ENCODE results near the gene MBD5. TPM values are rescaled to one million over a fixed set of nuclear protein-coding genes. Genes with fewer than 3 reads are reported as not detected.

Gene MBD5
- total RNA-seq, 2 donors from 2014 or later = 38.2 to 44.7 TPM

DNA sequence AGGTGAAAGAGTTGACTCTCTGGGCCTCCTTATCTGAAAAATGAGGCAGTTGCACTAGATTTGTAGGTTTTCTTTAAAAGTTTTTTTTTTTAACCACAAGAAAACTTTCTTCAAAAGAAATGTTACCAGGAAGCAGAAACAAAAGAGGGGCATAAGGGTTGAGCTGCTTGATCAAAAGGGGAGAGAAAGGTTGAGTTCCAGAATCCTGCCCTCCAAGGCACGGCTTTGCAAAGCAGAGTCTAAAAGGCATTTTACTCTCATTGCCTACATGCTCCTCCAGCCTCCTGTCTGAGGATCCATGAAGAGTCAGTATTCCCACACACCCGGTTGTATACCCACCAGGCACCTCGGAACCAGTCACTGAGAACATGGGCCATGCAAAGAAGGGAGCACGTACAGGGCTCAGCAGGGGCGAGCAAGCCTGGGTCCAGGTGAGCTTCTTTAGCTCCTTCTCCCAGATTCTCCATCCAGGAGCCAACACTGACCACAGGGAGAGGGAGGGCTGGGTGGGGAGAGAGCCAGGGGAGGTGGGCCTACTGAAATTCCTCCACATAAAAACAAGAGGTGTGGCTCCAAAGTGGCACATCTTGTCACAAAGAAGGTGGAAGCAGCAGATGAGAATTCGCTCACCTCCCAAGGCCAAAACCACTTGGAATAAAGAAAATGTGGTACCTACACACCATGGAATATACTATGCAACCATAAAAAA lies 507.6 kb downstream of the MBD5 start:
- Histone ChIP-seq H3K9me3 (no peaks in the 10 kb centered on the region), H3K27ac (no peak overlapping the region), H3K27me3 (replicated peaks; ENCODE audit: insufficient read depth) (no peaks in the 10 kb centered on the region), H3K4me3 (no peak overlapping the region), H3K4me1 (replicated peaks) (no peaks in the 10 kb centered on the region), H3K36me3 (no peaks in the 10 kb centered on the region)
- no peak for DNase-seq (ENCODE audit: low spot score)
- WGBS = 93% methylated on average over 6 of the region's 6 CpGs
- intact Hi-C loops (cut with DNase I) = no loop called here
- no peak for TF ChIP-seq POLR2AphosphoS5 (IDR thresholded peaks at IDR 0.05)

DNA sequence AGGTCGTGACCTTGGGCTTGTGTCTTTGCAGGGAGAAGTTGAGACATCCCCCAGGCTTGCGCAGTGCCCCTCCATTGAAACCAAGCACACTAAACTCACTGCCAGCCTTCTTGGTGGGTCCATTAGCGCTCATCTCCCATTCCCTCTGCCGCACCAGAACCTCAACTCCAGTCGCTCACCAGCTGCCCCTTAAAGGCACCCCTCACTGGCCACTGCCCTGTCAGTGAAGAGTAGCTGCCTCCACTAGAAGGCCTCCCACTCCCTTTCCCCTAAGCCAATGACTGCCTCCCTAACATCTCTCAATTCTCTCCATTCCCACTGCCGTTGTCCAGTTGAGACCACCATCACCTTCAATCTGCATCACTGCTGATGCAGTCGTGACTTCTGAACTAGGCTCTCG lies 508.9 kb downstream of the MBD5 start:
- TF ChIP-seq POLR2A (IDR thresholded peaks at IDR 0.05) = no peak
- no peak for TF ChIP-seq POLR2AphosphoS5 (IDR thresholded peaks at IDR 0.05)
- no peaks in the 10 kb centered on the region for H3K4me1 ChIP-seq (replicated peaks)

DNA sequence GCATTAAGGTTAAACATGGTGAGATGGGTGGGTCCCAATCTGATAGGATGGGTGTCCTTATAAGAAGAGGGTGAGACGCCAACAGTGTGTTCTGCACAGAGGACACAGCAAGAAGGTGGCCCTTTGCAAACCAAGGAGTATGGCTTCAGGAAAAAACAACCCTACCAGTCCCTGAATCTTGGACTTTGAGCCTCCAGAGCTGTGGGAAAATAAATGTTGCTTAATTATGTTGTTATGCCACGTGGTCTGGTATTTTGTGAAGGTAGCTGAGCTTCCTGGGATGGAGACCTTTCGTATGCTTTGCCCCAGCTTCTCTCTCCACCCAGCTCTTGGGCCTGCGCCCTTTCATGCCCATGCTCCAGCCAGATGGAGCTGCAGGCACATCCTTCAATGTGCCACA lies 509.5 kb downstream of the MBD5 start:
- Histone ChIP-seq H3K27me3 (replicated peaks; ENCODE audit: insufficient read depth) (no peaks in the 10 kb centered on the region), H3K36me3 (no peaks in the 10 kb centered on the region), H3K9me3 (no peaks in the 10 kb centered on the region), H3K4me1 (replicated peaks) (no peaks in the 10 kb centered on the region), H3K4me3 (no peak overlapping the region), H3K27ac (no peak overlapping the region)
- intact Hi-C loops (cut with DNase I) = no loop called here
- DNase-seq (ENCODE audit: low spot score) = no peak
- TF ChIP-seq POLR2AphosphoS5 (IDR thresholded peaks at IDR 0.05) (no peak), POLR2A (IDR thresholded peaks at IDR 0.05) (no peak)
- TF ChIP-seq, protein P1, sequence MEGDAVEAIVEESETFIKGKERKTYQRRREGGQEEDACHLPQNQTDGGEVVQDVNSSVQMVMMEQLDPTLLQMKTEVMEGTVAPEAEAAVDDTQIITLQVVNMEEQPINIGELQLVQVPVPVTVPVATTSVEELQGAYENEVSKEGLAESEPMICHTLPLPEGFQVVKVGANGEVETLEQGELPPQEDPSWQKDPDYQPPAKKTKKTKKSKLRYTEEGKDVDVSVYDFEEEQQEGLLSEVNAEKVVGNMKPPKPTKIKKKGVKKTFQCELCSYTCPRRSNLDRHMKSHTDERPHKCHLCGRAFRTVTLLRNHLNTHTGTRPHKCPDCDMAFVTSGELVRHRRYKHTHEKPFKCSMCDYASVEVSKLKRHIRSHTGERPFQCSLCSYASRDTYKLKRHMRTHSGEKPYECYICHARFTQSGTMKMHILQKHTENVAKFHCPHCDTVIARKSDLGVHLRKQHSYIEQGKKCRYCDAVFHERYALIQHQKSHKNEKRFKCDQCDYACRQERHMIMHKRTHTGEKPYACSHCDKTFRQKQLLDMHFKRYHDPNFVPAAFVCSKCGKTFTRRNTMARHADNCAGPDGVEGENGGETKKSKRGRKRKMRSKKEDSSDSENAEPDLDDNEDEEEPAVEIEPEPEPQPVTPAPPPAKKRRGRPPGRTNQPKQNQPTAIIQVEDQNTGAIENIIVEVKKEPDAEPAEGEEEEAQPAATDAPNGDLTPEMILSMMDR (IDR thresholded peaks at IDR 0.05) = no peak
- 87% methylated on average over 4 of the region's 4 CpGs for WGBS

More for the DNA sequence above, 508.9 kb downstream of the MBD5 start:
- Histone ChIP-seq H3K9me3 (no peaks in the 10 kb centered on the region), H3K27ac (no peak overlapping the region), H3K4me3 (no peak overlapping the region), H3K27me3 (replicated peaks; ENCODE audit: insufficient read depth) (no peaks in the 10 kb centered on the region), H3K36me3 (no peaks in the 10 kb centered on the region)
- intact Hi-C loops (cut with DNase I) = no loop called here
- 78% methylated on average over 8 of the region's 8 CpGs for WGBS
- no peak for DNase-seq (ENCODE audit: low spot score)

DNA sequence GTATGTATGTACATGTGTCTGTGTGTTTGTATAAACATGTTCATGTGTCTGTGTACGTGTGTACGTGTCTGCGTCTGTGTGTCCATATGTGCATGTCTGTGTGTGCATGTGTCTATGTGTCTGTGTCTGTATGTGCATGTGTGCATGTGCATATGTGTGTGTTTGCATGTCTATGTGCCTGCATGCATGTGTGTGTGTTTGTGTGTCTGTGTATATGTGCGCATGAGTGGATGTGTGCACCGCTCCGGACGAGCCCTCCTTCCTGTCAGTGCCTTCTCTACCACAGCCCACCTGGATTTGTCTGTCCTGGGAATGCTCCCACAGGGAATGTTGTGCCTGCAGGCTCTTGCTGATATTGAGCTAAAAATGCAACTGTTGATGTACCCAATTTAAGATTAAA lies 510.3 kb downstream of the MBD5 start:
- WGBS = 97% methylated on average over 7 of the region's 7 CpGs
- DNase-seq (ENCODE audit: low spot score) = no peak
- Histone ChIP-seq H3K27ac (no peak overlapping the region), H3K9me3 (no peaks in the 10 kb centered on the region), H3K27me3 (replicated peaks; ENCODE audit: insufficient read depth) (no peaks in the 10 kb centered on the region), H3K4me3 (no peak overlapping the region), H3K4me1 (replicated peaks) (no peaks in the 10 kb centered on the region), H3K36me3 (no peaks in the 10 kb centered on the region)
- no peak for TF ChIP-seq POLR2AphosphoS5 (IDR thresholded peaks at IDR 0.05)
- no peak for TF ChIP-seq POLR2A (IDR thresholded peaks at IDR 0.05)
- TF ChIP-seq, protein P1 (IDR thresholded peaks at IDR 0.05) = no peak
- intact Hi-C loops (cut with DNase I) = no loop called here

DNA sequence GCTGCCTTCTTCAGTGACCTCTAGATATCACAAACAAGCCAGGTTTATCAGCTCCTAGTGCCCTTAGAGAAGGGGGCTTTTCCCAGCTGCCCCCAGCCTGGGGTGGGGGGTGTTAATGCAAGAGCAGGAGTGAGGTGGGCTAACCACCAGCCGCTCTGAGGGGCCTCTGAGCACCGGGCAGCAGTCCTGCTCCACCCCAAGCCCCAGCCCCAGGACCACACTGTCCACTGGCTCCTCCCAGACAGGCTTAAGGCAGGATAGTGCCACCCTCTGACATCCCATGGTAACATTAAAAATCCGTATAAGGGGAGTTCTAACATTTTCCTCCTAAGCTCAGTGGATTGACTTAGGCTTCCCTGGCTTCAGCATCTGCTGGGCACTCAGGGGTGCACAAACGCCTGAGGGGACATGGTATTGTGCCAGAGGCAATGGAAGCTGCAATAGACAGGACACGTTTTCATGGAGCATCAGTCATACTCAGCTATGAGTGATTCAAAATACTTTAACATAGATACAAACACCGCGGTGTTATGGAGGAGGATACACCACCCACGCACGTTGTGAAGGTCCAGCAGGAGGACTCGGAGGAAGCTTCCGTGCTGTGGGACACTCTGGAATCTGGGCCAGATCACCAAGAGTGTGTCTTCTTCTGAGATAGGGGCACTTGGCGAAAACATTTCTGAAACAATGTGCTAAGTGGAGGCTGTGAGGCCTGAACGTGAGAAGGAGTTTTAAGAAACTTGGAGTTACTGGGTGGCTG lies 511.0 kb downstream of the MBD5 start:
- no peak overlapping the region for H3K27ac ChIP-seq
- intact Hi-C loops (cut with DNase I) = no loop called here
- no peak overlapping the region for H3K4me3 ChIP-seq
- WGBS = 71% methylated on average over 12 of the region's 13 CpGs
- TF ChIP-seq POLR2A (IDR thresholded peaks at IDR 0.05) (no peak), POLR2AphosphoS5 (IDR thresholded peaks at IDR 0.05) (no peak)
- TF ChIP-seq, protein P1 (IDR thresholded peaks at IDR 0.05) = no peak
- no peaks in the 10 kb centered on the region for H3K9me3 ChIP-seq
- H3K36me3 ChIP-seq = no peaks in the 10 kb centered on the region
- H3K27me3 ChIP-seq (replicated peaks; ENCODE audit: insufficient read depth) = no peaks in the 10 kb centered on the region
- no peak for DNase-seq (ENCODE audit: low spot score)
- H3K4me1 ChIP-seq (replicated peaks) = no peaks in the 10 kb centered on the region

Data from prostate gland (tissue), 2 donors.